ENCODE data around the gene UBQLN4. TPM values are rescaled to one million over a fixed set of nuclear protein-coding genes. Genes with fewer than 3 reads are reported as not detected.

The UBQLN4 gene
- total and polyA plus RNA-seq, 2 of the 4 experiments (the other 2 are of a cell fraction), result 8.8 to 21.6 TPM

DNA sequence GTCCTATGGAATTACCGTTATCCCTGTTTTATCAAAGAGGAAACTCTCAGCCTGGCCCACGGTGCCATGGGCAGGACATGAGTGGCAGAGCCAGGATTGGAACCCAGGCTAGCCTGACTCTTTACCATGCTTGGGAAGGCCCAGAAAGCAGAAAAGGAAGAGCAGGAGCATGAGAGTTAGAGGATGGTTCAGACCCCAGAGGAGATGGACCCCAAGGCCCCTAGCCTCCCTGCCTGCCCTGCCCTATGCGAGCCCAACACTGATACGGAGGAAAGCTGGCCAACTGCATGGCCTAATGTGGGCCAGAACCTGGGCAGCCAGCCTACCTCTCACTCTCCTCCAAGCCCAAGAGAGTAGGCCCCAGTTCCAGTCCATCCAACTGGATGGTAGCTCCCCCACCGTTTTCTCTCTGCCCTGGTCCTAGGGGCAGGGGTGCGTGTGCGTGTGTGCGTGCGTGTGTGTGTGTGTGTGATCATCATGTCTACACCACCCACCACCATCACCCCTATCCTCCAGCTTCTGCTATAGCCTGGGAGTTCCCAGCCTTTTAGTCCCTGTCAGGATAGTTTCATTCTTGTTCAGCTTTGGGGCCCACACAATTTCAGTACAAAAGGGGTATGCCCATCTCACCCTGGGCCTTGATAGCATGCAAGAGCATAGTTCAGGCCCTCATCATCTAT lies 44.0 kb upstream of the UBQLN4 start:
- H2AK5ac ChIP-seq (ENCODE audit: low read depth, low read length), result peak overlapping the region; percentile 97
- peaks cover 6% of the 10 kb centered on the region; the same call in 1 of the 2 replicates for H3K36me3 ChIP-seq (ENCODE audit: control insufficient read depth, insufficient read depth, low read length)
- H3K9me1 ChIP-seq (ENCODE audit: insufficient read depth, low read length), result peaks cover 22% of the 10 kb centered on the region
- H4K5ac ChIP-seq (ENCODE audit: low read depth, low read length), result peak overlapping the region; percentile 1; the same call in 1 of the 2 replicates
- H2BK120ac ChIP-seq (ENCODE audit: low read depth, low read length), result peak overlapping the region; percentile 90
- DNase-seq, result no peak
- 83% methylated on average over 1 of the region's 9 CpGs; no CpG with 5 or more reads in 1 of the 2 experiments for WGBS, 2 experiments (ENCODE audit: extremely low coverage in 2 of 2, insufficient read length in 1 of 2)
- no peak overlapping the region for H3K18ac ChIP-seq (ENCODE audit: low read depth, low read length)
- no peaks in the 10 kb centered on the region for H3K27me3 ChIP-seq (ENCODE audit: control insufficient read depth, insufficient read depth, low read length)
- in situ Hi-C loops (cut with MboI; ENCODE audit: low sequenced_read_pairs) (loop anchor here (5.0 kb wide), 2 partner anchors 35 to 220 kb away; no protein-coding TSS in a partner anchor), dilution Hi-C loops (cut with HindIII; ENCODE audit: low sequenced_read_pairs, unreplicated experiment) (no loop called here), intact Hi-C loops (cut with micrococcal nuclease) (loop anchor here (2.0 to 10.0 kb wide), 2 partner anchors 43 to 217 kb away; no protein-coding TSS in a partner anchor)
- H3K14ac ChIP-seq (replicated peaks; ENCODE audit: low read depth, low read length), result 0 out of 2 replicates have a peak overlapping the region, but pooled peaks have one; percentile 19
- H3K9ac ChIP-seq (ENCODE audit: low read depth, low read length), result no peak overlapping the region
- peak overlapping the region; percentile 44 for H3K23ac ChIP-seq (ENCODE audit: low read depth, low read length)
- no peaks in the 10 kb centered on the region for H3K9me3 ChIP-seq (ENCODE audit: control insufficient read depth, insufficient read depth, low read length)
- no peaks in the 10 kb centered on the region for H4K20me1 ChIP-seq (ENCODE audit: insufficient read depth, low read length)
- H3K4me1 ChIP-seq (ENCODE audit: control insufficient read depth, insufficient read depth, low read length), result peaks cover 17% of the 10 kb centered on the region
- no peak for ATAC-seq (ENCODE audit: low read depth)
- H3K79me1 ChIP-seq (ENCODE audit: low read depth in 1 of 2, low read length in 2 of 2), result peaks cover 19 to 62% of the 10 kb centered on the region in 2 experiments
- H3K4me2 ChIP-seq (ENCODE audit: low read depth, low read length), result no peak overlapping the region
- POLR2A ChIA-PET (ENCODE audit: unreplicated experiment), result interaction anchor here (2.0 kb wide), 1 partner anchor 32 kb away, joined by 8 read pairs; no protein-coding TSS in a partner anchor
- H2AFZ ChIP-seq (replicated peaks; ENCODE audit: low read length, poor library complexity), result no peak overlapping the region
- peak overlapping the region; percentile 97 for H3K4ac ChIP-seq (ENCODE audit: low read depth, low read length)
- CTCF ChIA-PET, result interaction anchor here (1.1 to 5.6 kb wide), 4 partner anchors 25 to 127 kb away, joined by 5 to 64 read pairs (median 8); partner anchors contain the start of gene PMF1
- peak overlapping the region; percentile 92 for H2BK20ac ChIP-seq (ENCODE audit: low read depth, low read length)
- H3K27ac ChIP-seq (ENCODE audit: insufficient read depth, low read length), result no peak overlapping the region
- peak overlapping the region; percentile 92; the same call in 2 of the 3 replicates for H2BK15ac ChIP-seq (ENCODE audit: low read depth, low read length)
- peak overlapping the region; percentile 98 for H2AK9ac ChIP-seq (replicated peaks; ENCODE audit: low read depth, low read length, poor library complexity)
- peak overlapping the region; percentile 98 for H4K91ac ChIP-seq (ENCODE audit: insufficient read depth, low read depth, low read length)
- H2BK5ac ChIP-seq (ENCODE audit: low read depth, low read length, poor library complexity, severe bottlenecking), result no peak overlapping the region
- peak overlapping the region; percentile 93; a peak in 3 of 4 replicates for H4K8ac ChIP-seq (ENCODE audit: low read depth in 2 of 2, low read length in 2 of 2)
- no TSS peak for BruUV-seq (replicated peaks)
- H3K4me3 ChIP-seq (ENCODE audit: insufficient read depth, low read depth, low read length), result no peak overlapping the region
- H3K56ac ChIP-seq (ENCODE audit: extremely low read depth, insufficient read depth, low read length), result no peak overlapping the region
- no peak for TF ChIP-seq CEBPB (IDR thresholded peaks at IDR 0.05; ENCODE audit: low read depth, low read length)
- TF ChIP-seq RFX5 (IDR thresholded peaks at IDR 0.05; ENCODE audit: low read depth, low read length), result no peak
- TF ChIP-seq, protein P1, sequence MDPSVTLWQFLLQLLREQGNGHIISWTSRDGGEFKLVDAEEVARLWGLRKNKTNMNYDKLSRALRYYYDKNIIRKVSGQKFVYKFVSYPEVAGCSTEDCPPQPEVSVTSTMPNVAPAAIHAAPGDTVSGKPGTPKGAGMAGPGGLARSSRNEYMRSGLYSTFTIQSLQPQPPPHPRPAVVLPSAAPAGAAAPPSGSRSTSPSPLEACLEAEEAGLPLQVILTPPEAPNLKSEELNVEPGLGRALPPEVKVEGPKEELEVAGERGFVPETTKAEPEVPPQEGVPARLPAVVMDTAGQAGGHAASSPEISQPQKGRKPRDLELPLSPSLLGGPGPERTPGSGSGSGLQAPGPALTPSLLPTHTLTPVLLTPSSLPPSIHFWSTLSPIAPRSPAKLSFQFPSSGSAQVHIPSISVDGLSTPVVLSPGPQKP (IDR thresholded peaks at IDR 0.05; ENCODE audit: borderline replicate concordance, low read depth, low read length), result no peak
- TF ChIP-seq, protein P2, sequence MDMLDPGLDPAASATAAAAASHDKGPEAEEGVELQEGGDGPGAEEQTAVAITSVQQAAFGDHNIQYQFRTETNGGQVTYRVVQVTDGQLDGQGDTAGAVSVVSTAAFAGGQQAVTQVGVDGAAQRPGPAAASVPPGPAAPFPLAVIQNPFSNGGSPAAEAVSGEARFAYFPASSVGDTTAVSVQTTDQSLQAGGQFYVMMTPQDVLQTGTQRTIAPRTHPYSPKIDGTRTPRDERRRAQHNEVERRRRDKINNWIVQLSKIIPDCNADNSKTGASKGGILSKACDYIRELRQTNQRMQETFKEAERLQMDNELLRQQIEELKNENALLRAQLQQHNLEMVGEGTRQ (IDR thresholded peaks at IDR 0.05; ENCODE audit: low read depth, low read length), result no peak
- TF ChIP-seq RCOR1 (IDR thresholded peaks at IDR 0.05; ENCODE audit: insufficient replicate concordance, low read length), result no peak
- TF ChIP-seq BHLHE40 (IDR thresholded peaks at IDR 0.05; ENCODE audit: low read depth, low read length), result no peak
- TF ChIP-seq CHD1 (IDR thresholded peaks at IDR 0.05; ENCODE audit: low read depth, low read length), result no peak
- TF ChIP-seq MXI1 (IDR thresholded peaks at IDR 0.05; ENCODE audit: borderline replicate concordance, low read depth, low read length), result no peak
- no peak for TF ChIP-seq MAFK (IDR thresholded peaks at IDR 0.05; ENCODE audit: low read depth, low read length)
- TF ChIP-seq, protein P3, sequence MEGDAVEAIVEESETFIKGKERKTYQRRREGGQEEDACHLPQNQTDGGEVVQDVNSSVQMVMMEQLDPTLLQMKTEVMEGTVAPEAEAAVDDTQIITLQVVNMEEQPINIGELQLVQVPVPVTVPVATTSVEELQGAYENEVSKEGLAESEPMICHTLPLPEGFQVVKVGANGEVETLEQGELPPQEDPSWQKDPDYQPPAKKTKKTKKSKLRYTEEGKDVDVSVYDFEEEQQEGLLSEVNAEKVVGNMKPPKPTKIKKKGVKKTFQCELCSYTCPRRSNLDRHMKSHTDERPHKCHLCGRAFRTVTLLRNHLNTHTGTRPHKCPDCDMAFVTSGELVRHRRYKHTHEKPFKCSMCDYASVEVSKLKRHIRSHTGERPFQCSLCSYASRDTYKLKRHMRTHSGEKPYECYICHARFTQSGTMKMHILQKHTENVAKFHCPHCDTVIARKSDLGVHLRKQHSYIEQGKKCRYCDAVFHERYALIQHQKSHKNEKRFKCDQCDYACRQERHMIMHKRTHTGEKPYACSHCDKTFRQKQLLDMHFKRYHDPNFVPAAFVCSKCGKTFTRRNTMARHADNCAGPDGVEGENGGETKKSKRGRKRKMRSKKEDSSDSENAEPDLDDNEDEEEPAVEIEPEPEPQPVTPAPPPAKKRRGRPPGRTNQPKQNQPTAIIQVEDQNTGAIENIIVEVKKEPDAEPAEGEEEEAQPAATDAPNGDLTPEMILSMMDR (conservative IDR thresholded peaks at IDR 0.05; ENCODE audit: low read depth, low read length), result no peak
- no peak for TF ChIP-seq RAD21 (IDR thresholded peaks at IDR 0.05; ENCODE audit: low read length)
- TF ChIP-seq POLR2A (IDR thresholded peaks at IDR 0.05; ENCODE audit: low read depth, low read length), result no peak
- TF ChIP-seq MAZ (IDR thresholded peaks at IDR 0.05; ENCODE audit: borderline replicate concordance, low read depth, low read length), result no peak
- no peak for TF ChIP-seq NFE2L2 (IDR thresholded peaks at IDR 0.05; ENCODE audit: low read depth, low read length)
